Islet of Langerhans (tissue), 1 donor: ENCODE results near the gene DPP3.
A peak's percentile ranks its signal among the peaks of the same experiment; 100 is the strongest.
"Not testable (repeated sequence)": the region's sequence is repeated elsewhere in the genome, so short reads cannot be mapped to it uniquely, and the experiment has no call there.

Experiments
- FAIRE-seq: peaks from one replicate; lab custom pipeline; 2011; peaks lifted over from hg19 to GRCh38; lab: Jason Lieb, UNC

Gene DPP3

GRCh38 chr11:66532784-66533183, 52.5 kb downstream of the DPP3 start:
- FAIRE-seq = no peak

GRCh38 chr11:66539170-66539869, 59.1 kb downstream of the DPP3 start:
- no peak for FAIRE-seq

- no peak for FAIRE-seq
These were observed 59.6 kb downstream of the DPP3 start for GRCh38 chr11:66539870-66540213.

DNA sequence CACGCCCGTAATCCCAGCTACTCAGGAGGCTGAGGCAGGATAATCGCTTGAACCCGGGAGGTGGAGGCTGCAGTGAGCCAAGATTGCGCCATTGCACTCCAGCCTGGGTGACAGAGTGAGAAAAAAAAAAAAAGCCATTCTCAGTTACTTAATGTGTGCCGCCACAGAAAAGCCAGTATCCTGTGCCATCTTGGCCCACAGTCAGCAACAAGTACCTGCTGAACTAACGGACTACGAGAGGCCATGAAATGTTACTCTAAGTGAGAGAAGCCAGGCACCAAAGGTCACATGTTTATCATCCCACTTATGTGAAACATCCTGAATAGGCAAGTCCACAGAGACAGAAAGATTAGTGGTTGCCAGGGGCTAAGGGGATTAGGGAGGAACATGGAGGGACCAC, 60.4 kb downstream of the DPP3 start:
- not testable (repeated sequence) for FAIRE-seq

DNA sequence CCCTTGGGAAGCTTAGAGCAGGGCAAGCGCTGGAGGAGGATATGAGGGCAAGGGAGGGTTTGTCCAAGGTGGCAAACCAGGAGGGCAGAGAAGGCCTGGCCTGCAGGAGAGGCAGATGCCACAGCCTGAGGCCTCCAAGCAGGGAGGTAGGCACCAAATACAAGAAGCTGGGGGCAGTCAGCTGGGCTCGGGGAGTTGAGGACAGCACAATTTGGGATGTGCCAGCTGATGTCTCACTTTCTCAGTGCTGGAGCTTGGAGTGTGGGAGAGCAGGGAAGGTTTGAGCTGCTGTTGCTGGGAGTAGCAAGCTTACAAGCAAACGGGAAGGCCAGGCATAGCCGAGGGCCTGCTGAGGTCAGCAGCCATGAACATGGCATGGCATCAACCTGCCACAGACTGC, 61.7 kb downstream of the DPP3 start:
- FAIRE-seq = no peak

- FAIRE-seq = no peak
These were observed 62.1 kb downstream of the DPP3 start for GRCh38 chr11:66542362-66542761.

- no peak for FAIRE-seq
These were observed 63.3 kb downstream of the DPP3 start for GRCh38 chr11:66543263-66544107.

DNA sequence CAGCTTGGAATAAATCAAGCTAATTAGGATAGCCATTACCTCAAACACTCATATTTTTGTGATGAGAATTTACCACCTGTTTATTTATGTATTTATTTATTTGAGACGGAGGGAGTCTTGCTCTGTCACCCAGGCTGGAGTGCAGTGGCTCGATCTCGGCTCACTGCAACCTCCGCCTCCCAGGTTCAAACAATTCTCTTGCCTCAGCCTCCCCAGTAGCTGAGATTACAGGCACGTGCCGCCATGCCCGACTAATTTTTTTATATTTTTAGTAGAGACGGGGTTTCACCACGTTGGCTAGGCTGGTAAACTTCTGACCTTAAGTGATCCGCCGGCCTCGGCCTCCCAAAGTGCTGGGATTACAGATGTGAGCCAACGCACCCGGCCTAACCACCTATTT, 64.7 kb downstream of the DPP3 start:
- not testable (repeated sequence) for FAIRE-seq

- FAIRE-seq = peak; percentile 81
These were observed 65.6 kb downstream of the DPP3 start, which contains the start of gene ZDHHC24 for GRCh38 chr11:66545701-66546367. Gene ZDHHC24, minus strand, starts transcription at chr11:66546048. Its CDS starts 45 bp downstream, at chr11:66546003.

GRCh38 chr11:66546368-66546965, 66.2 kb downstream of the DPP3 start, which contains the start of gene ACTN3:
Gene ACTN3, plus strand, starts transcription at chr11:66546903. Its CDS starts 35 bp downstream, at chr11:66546938.
- no peak for FAIRE-seq

- FAIRE-seq = no peak
These were observed 66.9 kb downstream of the DPP3 start for GRCh38 chr11:66546966-66547661.

- FAIRE-seq = no peak
These were observed 67.4 kb downstream of the DPP3 start for GRCh38 chr11:66547662-66548009.

DNA sequence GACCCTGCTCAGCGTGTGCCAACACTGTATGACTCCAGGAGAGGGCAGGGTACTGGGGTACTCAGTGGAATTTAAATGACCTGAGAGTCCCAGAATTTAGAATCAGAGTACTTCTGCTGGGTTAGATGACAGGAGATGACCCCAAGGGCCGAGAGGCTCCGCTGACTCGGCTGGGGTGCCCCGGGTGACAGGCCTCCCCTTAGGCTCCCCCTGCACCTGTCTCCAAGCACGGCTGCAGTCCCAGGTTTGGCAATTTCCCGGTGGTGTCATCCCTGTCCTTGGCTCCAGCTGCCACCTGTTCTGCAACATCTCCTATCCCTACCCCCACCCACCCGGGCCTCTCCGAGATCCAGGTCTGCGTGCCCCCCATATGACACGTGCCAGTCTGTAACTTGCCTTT, 67.8 kb downstream of the DPP3 start:
- FAIRE-seq = no peak

DNA sequence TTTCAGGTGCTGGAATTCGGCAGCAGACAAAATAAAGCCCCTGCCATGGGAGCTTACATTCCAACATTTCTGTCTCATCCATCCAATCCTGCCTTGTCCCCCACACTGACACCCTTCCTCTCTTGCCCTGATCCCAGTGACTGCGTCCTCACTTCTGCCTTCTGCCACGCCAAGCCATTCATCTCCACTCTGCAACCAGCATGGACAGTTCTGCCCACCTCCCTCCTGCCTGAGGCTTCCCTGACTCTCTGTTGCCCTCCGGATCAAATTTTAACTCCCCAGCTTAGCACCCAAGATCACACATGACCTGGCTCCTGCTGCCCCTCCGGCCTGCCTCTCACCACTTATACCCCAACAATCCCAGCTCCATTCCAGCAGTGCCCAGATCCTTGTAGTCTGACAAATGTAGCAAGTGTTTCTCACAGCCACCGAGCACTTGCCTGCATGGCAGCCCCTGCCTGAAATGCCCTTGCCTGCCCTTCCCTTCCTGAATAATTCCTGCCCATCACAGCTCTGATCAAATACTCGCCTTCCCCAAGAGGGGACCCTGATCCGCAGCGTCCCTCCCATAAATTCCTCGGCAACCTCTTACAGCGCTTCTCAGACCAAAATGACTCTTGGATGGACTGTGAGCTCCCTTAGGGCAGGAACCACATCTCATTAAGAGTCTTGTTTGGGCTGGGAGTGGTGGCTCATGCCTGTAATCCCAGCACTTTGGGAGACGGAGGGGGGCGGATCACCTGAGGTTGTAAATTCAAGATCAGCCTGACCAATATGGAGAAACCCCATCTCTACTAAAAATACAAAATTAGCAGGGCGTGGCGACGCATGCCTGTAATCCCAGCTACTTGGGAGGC, 68.8 kb downstream of the DPP3 start:
- no peak for FAIRE-seq

- FAIRE-seq = no peak
These were observed 69.5 kb downstream of the DPP3 start for GRCh38 chr11:66549696-66550095.

- no peak for FAIRE-seq
These were observed 70.7 kb downstream of the DPP3 start for GRCh38 chr11:66550887-66551286.

GRCh38 chr11:66554602-66555001, 74.4 kb downstream of the DPP3 start:
- FAIRE-seq = no peak

DNA sequence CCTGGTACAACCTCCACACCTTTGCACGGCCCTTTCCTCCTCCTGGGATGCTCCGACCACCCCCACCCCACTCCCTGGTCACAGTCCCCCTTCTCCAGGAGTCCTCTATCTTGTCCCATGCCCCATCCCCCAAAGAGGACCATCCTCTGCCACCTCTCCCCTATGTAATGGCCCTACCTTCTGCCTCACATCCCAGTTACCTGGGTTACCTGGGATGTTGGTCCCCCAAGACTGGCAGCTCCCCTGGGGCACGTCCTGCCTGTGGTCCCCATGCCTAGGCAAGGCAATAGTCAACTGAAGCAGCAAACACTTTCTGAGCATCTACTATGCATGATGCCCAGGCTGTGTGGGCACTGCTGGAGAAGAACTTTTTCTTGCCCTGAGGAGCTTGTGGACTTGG, 75.2 kb downstream of the DPP3 start:
- no peak for FAIRE-seq

GRCh38 chr11:66556086-66556485, 75.9 kb downstream of the DPP3 start:
- FAIRE-seq = no peak

- no peak for FAIRE-seq
These were observed 77.6 kb downstream of the DPP3 start for GRCh38 chr11:66557733-66558326.
